HepG2 (cell line): ENCODE measurements around the gene EMC1. TPM values are rescaled to one million over a fixed set of nuclear protein-coding genes. Genes with fewer than 3 reads are reported as not detected.

Experiments used
- ATRX ChIP-seq: sonication (generic); formaldehyde crosslinking; IDR thresholded peaks from 2 replicates; pipeline ENCODE4 v1.4.0; 2020; ENCODE audit warnings: missing genetic modification reagents, borderline replicate concordance
- CSRNP1 ChIP-seq: sonication (generic); formaldehyde crosslinking; IDR thresholded peaks from 2 replicates; pipeline ENCODE4 v1.8.1; 2023; ENCODE audit warnings: mild to moderate bottlenecking, missing genetic modification reagents
- FOSL2 ChIP-seq: sonication (generic); formaldehyde crosslinking; IDR thresholded peaks from 2 replicates; pipeline ENCODE4 v1.4.0; 2020; ENCODE audit warnings: missing genetic modification reagents
- FOXA3 ChIP-seq: IDR thresholded peaks from 2 replicates; pipeline ENCODE4 v1.6.1; 2016; ENCODE audit warnings: missing genetic modification reagents, missing compliant biosample characterization
- GLMP ChIP-seq: sonication (generic); formaldehyde crosslinking; IDR thresholded peaks from 2 replicates; pipeline ENCODE4 v1.9.0; 2021; ENCODE audit warnings: missing genetic modification reagents, mild to moderate bottlenecking, borderline replicate concordance
- JUND ChIP-seq: sonication (generic); formaldehyde crosslinking; IDR thresholded peaks from 2 replicates; pipeline ENCODE4 v1.8.0; 2022; ENCODE audit warnings: mild to moderate bottlenecking, missing genetic modification reagents
- KLF16 ChIP-seq, 2 experiments: sonication (generic) in 1 of 2; formaldehyde crosslinking in 1 of 2; IDR thresholded peaks; 2 replicates each; pipeline versions ENCODE4 v1.6.1 to v1.8.0; 2016 to 2023; ENCODE audit warnings: missing genetic modification reagents in 2 of 2, missing compliant biosample characterization in 1 of 2
- LBX2 ChIP-seq: sonication (generic); formaldehyde crosslinking; IDR thresholded peaks from 2 replicates; pipeline ENCODE4 v1.5.0; 2020; ENCODE audit warnings: missing genetic modification reagents, mild to moderate bottlenecking, borderline replicate concordance
- MIER3 ChIP-seq: IDR thresholded peaks from 2 replicates; pipeline ENCODE4 v1.6.1; 2016; ENCODE audit warnings: missing compliant biosample characterization, borderline replicate concordance
- RCOR2 ChIP-seq: IDR thresholded peaks from 2 replicates; pipeline ENCODE4 v1.6.1; 2016; ENCODE audit warnings: missing biosample characterization, missing genetic modification reagents
- TFAP4 ChIP-seq: sonication (generic); IDR thresholded peaks from 2 replicates; pipeline ENCODE4 v1.6.1; 2016; ENCODE audit warnings: low read depth, borderline replicate concordance
- ZBTB39 ChIP-seq: sonication (generic); formaldehyde crosslinking; IDR thresholded peaks from 2 replicates; pipeline ENCODE4 v1.5.0; 2020; ENCODE audit warnings: missing genetic modification reagents
- ZNF101 ChIP-seq: sonication (generic); formaldehyde crosslinking; IDR thresholded peaks from 2 replicates; pipeline ENCODE4 v1.4.0; 2020; ENCODE audit warnings: mild to moderate bottlenecking, low read depth, missing genetic modification reagents, borderline replicate concordance
- ZNF281 ChIP-seq: sonication (generic); formaldehyde crosslinking; IDR thresholded peaks from 2 replicates; pipeline ENCODE4 v1.4.0; 2020; ENCODE audit warnings: missing genetic modification reagents, borderline replicate concordance
- ZNF615 ChIP-seq: sonication (generic); formaldehyde crosslinking; IDR thresholded peaks from 2 replicates; pipeline ENCODE4 v1.5.0; 2020; ENCODE audit warnings: mild to moderate bottlenecking, missing genetic modification reagents, borderline replicate concordance
- ZNF703 ChIP-seq: sonication (generic); formaldehyde crosslinking; IDR thresholded peaks from 2 replicates; pipeline ENCODE4 v1.5.1; 2020; ENCODE audit warnings: missing genetic modification reagents, mild to moderate bottlenecking, moderate library complexity, borderline replicate concordance
- ZNF878 ChIP-seq: sonication (generic); formaldehyde crosslinking; IDR thresholded peaks from 2 replicates; pipeline ENCODE4 v1.8.1; 2023; ENCODE audit warnings: mild to moderate bottlenecking, missing genetic modification reagents, moderate library complexity
- polyA plus RNA-seq, 8 experiments: library from polyadenylated mRNA; depleted of rRNA in 3 of 8; stranded (reverse) in 7 of 8; unstranded in 1 of 8; fragments of >200 nt; fragmentation: Illumina TruSeq in 4 of 8; extraction: Trizol in 4 of 8; gene quantifications; 2 replicates each; pipeline versions ENCODE4 v1.2.1 to v1.2.3, GENCODE V29; 2011 to 2016; ENCODE audit warnings: low read depth in 4 of 8, missing spikeins in 1 of 8, mixed read lengths in 1 of 8; ENCODE audit not compliant: insufficient read depth in 1 of 8
- total RNA-seq, 5 experiments: library from RNA; depleted of rRNA; stranded (reverse); fragments of >200 nt; fragmentation: Illumina TruSeq; extraction: Trizol; gene quantifications; 2 replicates each; pipeline ENCODE4 v1.2.3, GENCODE V29; 2016; ENCODE audit warnings: low read depth in 1 of 5

Gene EMC1
- total and polyA plus RNA-seq, 2 of the 13 experiments (the other 11 are each of a cell fraction or from before 2014, with no cell fraction given) = 38.0 to 61.3 TPM

- TF ChIP-seq ZNF101 (0 out of 2 replicates have a peak, but pooled peaks have one; percentile 61), LBX2 (CRISPR knock-in tag) (no peak), ZNF281 (peak; percentile 73), FOSL2 (peak; percentile 74), JUND (CRISPR knock-in tag) (peak; percentile 79), FOXA3 (CRISPR knock-in tag) (peak; percentile 76), ATRX (no peak), RCOR2 (CRISPR knock-in tag) (no peak), KLF16 (CRISPR knock-in tag; IDR thresholded peaks at IDR 0.05) (peak in 1 of 2 experiments; percentile 95; a peak in 2 of 4 replicates), ZNF878 (CRISPR knock-in tag) (peak; percentile 73; the same call in 1 of the 2 replicates), CSRNP1 (CRISPR knock-in tag) (peak; percentile 85), ZNF615 (CRISPR knock-in tag) (no peak), ZBTB39 (CRISPR knock-in tag) (0 out of 2 replicates have a peak, but pooled peaks have one; percentile 16), GLMP (CRISPR knock-in tag) (no peak), MIER3 (CRISPR knock-in tag) (peak; percentile 94), TFAP4 (peak; percentile 27; the same call in 1 of the 2 replicates), ZNF703 (CRISPR knock-in tag) (no peak)
These were observed 41.1 kb downstream of the EMC1 start, which contains the start of gene UBR4 (continued) for GRCh38 chr1:19209990-19210771.
